HFFc6 (cell line): ENCODE data around the gene DNAH1. TPM values are rescaled to one million over a fixed set of nuclear protein-coding genes. Genes with fewer than 3 reads are reported as not detected.
"Not testable (repeated sequence)": the region's sequence is repeated elsewhere in the genome, so short reads cannot be mapped to it uniquely, and the experiment has no call there.

Source experiments
- DNase-seq: peaks from one replicate; pipeline ENCODE4 v3.0.0-alpha.2; 2018
- H3K27ac Mint-ChIP-seq: 2 replicates; pipeline ENCODE4 v1.8.0; 2020; ENCODE audit warnings: mild to moderate bottlenecking, mixed read lengths
- H3K27me3 Mint-ChIP-seq: 2 replicates; pipeline ENCODE4 v1.8.0; 2021; ENCODE audit warnings: mild to moderate bottlenecking, moderate library complexity, mixed read lengths; ENCODE audit not compliant: insufficient read depth
- H3K36me3 Mint-ChIP-seq: 2 replicates; pipeline ENCODE4 v1.8.0; 2021; ENCODE audit warnings: low read depth, mixed read lengths
- H3K4me1 Mint-ChIP-seq: 2 replicates; pipeline ENCODE4 v1.8.0; 2020; ENCODE audit warnings: low read depth, mixed read lengths
- H3K4me3 Mint-ChIP-seq: 2 replicates; pipeline ENCODE4 v1.8.0; 2020; ENCODE audit warnings: mild to moderate bottlenecking, moderate library complexity, mixed read lengths
- H3K9me3 Mint-ChIP-seq: 2 replicates; pipeline ENCODE4 v1.8.0; 2020; ENCODE audit warnings: mild to moderate bottlenecking, mixed read lengths
- long read RNA-seq: library from polyadenylated mRNA; unstranded; transcript quantifications from one replicate; pipeline ENCODE4 v2.0.0, GENCODE V29; 2019
- total RNA-seq, 6 experiments: library from RNA; stranded (reverse); fragmentation: NEBNext Ultra II Directional; extraction: Animal tissue kit (Norgen Biotek cat#: 25700); gene quantifications; 2 replicates in 1 of 6; 3 replicates in 5 of 6; pipeline ENCODE4 v1.2.3, GENCODE V29; 2021
- TF ChIP-seq, protein P1 (sequence below): fragments of 200-600 bp; sonication (generic); IDR thresholded peaks from 2 replicates; pipeline ENCODE4 v1.5.0; 2021; ENCODE audit warnings: antibody characterized with exemption, mild to moderate bottlenecking

DNAH1 gene
- total RNA-seq: 1 to 10 TPM; 1.4 to 2.1 (median 1.8) TPM
- long read RNA-seq: 0 reads

DNA sequence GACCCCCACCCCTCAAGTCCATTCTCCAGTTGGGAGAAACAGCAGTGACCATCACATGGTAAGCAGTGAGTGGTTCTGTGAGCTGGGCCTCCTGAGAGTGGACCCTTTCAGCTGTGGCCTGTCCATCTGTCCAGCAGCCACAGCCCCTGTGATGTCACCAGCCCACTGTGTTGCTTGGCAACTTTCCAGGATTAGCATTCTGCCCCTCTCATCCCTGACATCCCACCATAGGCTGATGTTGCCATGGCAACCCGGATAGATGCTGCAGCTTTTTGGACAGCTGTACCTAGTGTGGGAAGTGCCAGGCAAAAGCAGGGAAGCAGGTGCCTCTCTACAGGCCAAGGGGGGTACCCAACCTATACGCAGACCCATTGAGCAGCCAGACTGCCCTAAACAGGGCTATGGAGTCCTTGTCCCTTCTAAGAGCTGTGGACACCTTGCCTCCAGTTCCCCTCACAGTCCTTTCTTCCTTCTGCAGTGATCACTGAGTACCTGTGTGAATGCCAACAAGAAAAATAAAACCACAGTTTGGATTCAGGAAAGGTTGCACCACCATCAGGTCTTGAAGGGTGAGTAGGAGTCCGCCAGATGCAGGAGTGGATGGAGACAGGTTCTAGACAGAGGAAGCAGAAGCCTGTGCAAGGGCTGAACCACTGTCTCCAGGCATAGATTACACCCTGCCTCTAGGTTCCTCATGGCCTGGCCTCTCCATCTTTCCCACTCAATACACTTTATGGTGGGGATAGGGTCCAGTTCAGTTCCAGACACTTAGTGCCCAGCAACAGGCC lies at the start of gene DNAH1:
DNAH1 (plus strand) TSS at position 343 of the 788 bp plus-strand sequence. CDS start 6,124 bp downstream, outside the sequence.
- no peaks in the 10 kb centered on the region for H3K36me3 Mint-ChIP-seq
- no peak within 1 kb of the TSS for H3K27ac Mint-ChIP-seq
- H3K27me3 Mint-ChIP-seq: peaks cover 1% of the 10 kb centered on the region; the same call in 1 of the 2 replicates
- DNase-seq: no peak
- peak within 1 kb of the TSS; percentile 15; the same call in 1 of the 2 replicates for H3K4me3 Mint-ChIP-seq
- peaks cover 19% of the 10 kb centered on the region for H3K4me1 Mint-ChIP-seq
- H3K9me3 Mint-ChIP-seq: no peaks in the 10 kb centered on the region
- TF ChIP-seq, protein P1, sequence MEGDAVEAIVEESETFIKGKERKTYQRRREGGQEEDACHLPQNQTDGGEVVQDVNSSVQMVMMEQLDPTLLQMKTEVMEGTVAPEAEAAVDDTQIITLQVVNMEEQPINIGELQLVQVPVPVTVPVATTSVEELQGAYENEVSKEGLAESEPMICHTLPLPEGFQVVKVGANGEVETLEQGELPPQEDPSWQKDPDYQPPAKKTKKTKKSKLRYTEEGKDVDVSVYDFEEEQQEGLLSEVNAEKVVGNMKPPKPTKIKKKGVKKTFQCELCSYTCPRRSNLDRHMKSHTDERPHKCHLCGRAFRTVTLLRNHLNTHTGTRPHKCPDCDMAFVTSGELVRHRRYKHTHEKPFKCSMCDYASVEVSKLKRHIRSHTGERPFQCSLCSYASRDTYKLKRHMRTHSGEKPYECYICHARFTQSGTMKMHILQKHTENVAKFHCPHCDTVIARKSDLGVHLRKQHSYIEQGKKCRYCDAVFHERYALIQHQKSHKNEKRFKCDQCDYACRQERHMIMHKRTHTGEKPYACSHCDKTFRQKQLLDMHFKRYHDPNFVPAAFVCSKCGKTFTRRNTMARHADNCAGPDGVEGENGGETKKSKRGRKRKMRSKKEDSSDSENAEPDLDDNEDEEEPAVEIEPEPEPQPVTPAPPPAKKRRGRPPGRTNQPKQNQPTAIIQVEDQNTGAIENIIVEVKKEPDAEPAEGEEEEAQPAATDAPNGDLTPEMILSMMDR: no peak

GRCh38 chr3:52268036-52268435 lies 48.1 kb upstream of the DNAH1 start:
- Mint-ChIP-seq H3K27ac (peak overlapping the region; percentile 2; the same call in 1 of the 2 replicates), H3K9me3 (no peaks in the 10 kb centered on the region), H3K4me1 (peaks cover 32% of the 10 kb centered on the region), H3K4me3 (no peak overlapping the region), H3K36me3 (peaks cover 45% of the 10 kb centered on the region), H3K27me3 (peaks cover 1% of the 10 kb centered on the region; the same call in 1 of the 2 replicates)
- TF ChIP-seq, protein P1: no peak
- DNase-seq: no peak

GRCh38 chr3:52269776-52270175 lies 46.3 kb upstream of the DNAH1 start:
- Mint-ChIP-seq H3K27me3 (peaks cover 1% of the 10 kb centered on the region; the same call in 1 of the 2 replicates), H3K27ac (no peak overlapping the region), H3K36me3 (peaks cover 42% of the 10 kb centered on the region), H3K4me3 (no peak overlapping the region), H3K4me1 (peaks cover 46% of the 10 kb centered on the region), H3K9me3 (no peaks in the 10 kb centered on the region)
- DNase-seq: no peak
- TF ChIP-seq, protein P1: no peak

DNA sequence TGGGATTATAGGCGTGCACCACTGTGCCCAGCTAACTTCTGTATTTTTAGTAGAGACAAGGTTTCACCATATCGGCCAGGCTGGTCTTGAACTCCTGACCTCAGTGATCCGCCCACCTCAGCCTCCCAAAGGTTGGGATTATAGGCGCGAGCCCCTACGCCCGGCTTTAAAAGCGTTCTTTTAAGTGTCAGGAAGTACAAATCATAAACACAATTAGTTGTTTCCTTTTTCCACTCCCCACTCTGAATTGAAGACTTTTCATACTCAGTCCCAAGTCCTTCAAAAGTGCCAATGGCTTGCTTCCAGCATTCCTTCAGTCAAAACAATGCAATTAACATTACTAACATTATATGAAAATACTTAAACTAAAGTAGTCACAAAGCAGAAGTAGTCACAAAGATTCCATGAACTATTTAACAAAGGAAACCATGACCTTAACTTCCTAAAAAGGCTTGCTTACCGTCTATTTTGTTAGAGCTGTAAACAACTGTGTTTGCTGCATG lies 45.8 kb upstream of the DNAH1 start:
- Mint-ChIP-seq H3K27me3 (no peaks in the 10 kb centered on the region; the same call in 1 of the 2 replicates), H3K27ac (peak overlapping the region; percentile 22), H3K9me3 (no peaks in the 10 kb centered on the region), H3K4me1 (peaks cover 50% of the 10 kb centered on the region), H3K36me3 (peaks cover 42% of the 10 kb centered on the region), H3K4me3 (no peak overlapping the region)
- TF ChIP-seq, protein P1: no peak
- no peak for DNase-seq

DNA sequence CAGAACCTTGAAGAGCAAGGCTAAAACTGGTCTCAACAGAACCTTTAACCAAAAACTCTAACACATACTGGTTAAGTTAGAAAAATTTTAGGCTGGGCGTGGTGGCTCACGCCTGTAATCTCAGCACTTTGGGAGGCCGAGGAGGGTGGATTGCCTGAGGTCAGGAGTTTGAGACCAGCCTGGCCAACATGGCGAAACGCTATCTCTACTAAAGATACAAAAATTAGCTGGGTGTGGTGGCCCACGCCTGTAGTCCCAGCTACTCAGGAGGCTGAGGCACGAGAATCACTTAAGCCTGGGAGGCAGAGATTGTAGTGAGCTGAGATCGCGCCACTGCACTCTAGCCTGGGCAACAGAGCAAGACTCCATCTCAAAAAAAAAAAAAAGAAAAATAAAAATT lies 43.9 kb upstream of the DNAH1 start:
- not testable (repeated sequence) for H3K27me3 Mint-ChIP-seq, H3K4me3 Mint-ChIP-seq, DNase-seq, H3K9me3 Mint-ChIP-seq
- H3K36me3 Mint-ChIP-seq: peaks cover 38% of the 10 kb centered on the region
- H3K27ac Mint-ChIP-seq: peak overlapping the region; percentile 16; the same call in 1 of the 2 replicates
- H3K4me1 Mint-ChIP-seq: peaks cover 65% of the 10 kb centered on the region

DNA sequence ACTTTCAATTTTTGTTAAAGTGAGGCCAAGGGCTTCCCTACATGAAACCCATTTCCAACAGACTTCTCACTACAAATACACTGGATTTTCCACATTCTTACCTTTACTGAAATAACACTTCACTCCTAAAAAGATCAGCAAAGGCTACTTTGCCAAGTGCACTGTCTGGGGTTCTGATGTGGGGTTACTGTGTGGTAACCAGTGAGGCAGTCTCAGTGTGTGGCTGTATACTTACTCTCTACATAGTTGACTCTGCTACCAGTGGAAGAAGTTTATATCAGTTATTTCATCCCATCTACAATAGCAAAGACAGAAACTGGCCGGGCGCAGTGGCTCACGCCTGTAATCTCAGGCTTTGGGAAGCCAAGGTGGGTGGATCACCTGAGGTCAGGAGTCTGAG lies 43.3 kb upstream of the DNAH1 start:
- Mint-ChIP-seq H3K4me3 (no peak overlapping the region), H3K27ac (peak overlapping the region; percentile 51; the same call in 1 of the 2 replicates), H3K36me3 (peaks cover 39% of the 10 kb centered on the region), H3K9me3 (no peaks in the 10 kb centered on the region), H3K27me3 (no peaks in the 10 kb centered on the region), H3K4me1 (peaks cover 58% of the 10 kb centered on the region)
- TF ChIP-seq, protein P1: no peak
- no peak for DNase-seq

DNA sequence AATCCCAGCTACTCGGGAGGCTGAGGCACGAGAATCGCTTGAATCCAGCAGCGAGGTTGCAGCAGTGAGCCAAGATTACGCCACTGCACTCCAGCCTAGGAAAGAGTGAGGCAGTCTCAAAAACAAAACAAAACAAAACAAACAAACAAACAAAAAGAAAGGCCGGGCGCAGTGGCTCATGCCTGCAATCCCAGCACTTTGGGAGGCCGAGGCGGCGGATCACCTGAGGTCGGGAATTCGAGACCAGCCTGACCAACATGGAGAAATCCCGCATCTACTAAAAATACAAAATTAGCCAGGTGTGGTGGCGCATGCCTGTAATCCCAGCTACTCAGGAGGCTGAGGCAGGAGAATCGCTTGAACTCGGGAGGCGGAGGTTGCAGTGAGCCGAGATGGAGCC lies 41.3 kb upstream of the DNAH1 start:
- Mint-ChIP-seq H3K4me1 (peaks cover 70% of the 10 kb centered on the region), H3K36me3 (peaks cover 36% of the 10 kb centered on the region)
- H3K27me3 Mint-ChIP-seq, H3K27ac Mint-ChIP-seq, H3K9me3 Mint-ChIP-seq, H3K4me3 Mint-ChIP-seq, DNase-seq: not testable (repeated sequence)
